Fibroblast of pulmonary artery (primary cell): ENCODE results near the gene MIB2.

Source experiments
- DNase-seq: peaks from one replicate; pipeline ENCODE4 v3.0.0-alpha.2; 2010; ENCODE audit warnings: low read depth
- H3K4me3 ChIP-seq: replicated peaks from 2 replicates; pipeline ENCODE4 v1.5.1; 2011; ENCODE audit warnings: low read depth, mild to moderate bottlenecking, control low read depth, low read length, moderate library complexity
- CTCF ChIP-seq: IDR thresholded peaks from 2 replicates; pipeline ENCODE4 v1.5.1; 2011; ENCODE audit warnings: mild to moderate bottlenecking, control low read depth, low read length, inconsistent platforms; ENCODE audit errors: missing control alignments

Gene MIB2

GRCh38 chr1:1577367-1578011, 37.8 kb upstream of the MIB2 start:
- no peak for TF ChIP-seq CTCF
- DNase-seq: no peak
- H3K4me3 ChIP-seq: no peak overlapping the region

GRCh38 chr1:1578371-1578940, 36.8 kb upstream of the MIB2 start:
- TF ChIP-seq CTCF: no peak
- DNase-seq: no peak
- H3K4me3 ChIP-seq: no peak overlapping the region

DNA sequence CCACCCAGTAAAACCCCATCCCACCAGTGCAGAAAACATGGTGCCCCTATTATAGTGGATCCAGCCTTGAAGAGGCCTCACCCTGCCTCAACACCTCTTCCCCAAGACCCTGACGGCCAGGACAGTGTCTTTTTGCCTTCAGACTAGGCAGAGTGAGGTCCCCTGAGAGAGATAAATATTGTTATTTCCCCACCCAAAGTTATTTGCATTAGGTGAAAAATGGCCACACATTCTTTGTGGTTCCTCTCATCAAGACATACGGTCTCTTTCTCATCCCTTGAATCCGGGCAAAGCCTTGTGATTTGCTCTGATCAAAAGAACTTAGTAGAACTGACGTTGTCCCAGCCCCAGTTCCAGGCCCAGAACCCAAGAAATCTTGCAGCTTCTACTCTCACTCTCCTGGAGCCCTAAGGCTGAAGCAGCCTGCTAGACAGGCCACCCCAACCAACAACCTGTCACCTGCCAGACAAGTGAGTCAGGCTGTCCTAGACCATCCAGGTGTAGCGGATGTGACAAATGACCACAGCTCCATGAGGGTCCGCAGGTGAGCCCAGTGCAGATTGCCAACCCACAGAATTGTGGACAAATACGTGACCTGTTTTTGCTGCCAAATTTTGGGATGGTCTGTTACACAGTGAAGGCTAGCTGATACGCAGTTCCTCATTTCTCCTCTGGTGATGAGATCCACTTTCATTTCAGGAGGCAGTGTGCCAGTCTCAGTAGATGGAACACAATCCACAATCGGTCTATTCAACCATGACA, 32.5 kb upstream of the MIB2 start:
- H3K4me3 ChIP-seq: no peak overlapping the region
- DNase-seq: no peak
- no peak for TF ChIP-seq CTCF

DNA sequence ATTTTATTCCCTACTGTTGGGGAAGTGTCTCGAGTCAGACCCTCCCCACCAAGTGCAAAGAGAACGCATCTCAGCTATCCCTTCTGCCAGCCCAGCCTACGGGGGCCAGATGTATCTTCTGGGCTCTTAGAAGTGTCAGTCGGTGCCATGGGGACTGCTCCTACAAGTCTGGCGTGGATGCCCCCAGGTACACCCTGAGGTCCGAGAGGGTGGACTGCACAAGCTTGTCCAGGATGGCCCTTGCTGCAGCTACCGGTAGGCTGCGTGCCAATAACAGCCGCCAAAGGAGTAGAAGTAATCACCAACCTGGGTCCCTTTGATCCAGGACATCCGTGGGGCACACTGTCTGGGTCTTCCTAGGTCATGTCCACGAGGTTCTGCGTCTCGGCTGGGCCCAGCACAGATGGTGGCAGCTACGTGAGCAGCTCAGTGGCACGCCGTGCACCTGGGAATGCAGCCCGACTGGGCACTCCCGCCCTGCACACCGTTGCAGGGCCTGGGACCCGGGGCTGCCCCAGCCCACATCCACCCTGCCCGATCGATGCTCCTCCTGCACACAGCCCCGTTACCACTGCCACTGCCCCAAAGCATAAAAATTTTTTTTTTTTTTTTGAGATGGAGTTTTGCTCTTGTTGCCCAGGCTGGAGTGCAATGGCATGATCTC, 31.8 kb upstream of the MIB2 start:
- no peak for TF ChIP-seq CTCF
- no peak for DNase-seq
- H3K4me3 ChIP-seq: no peak overlapping the region

GRCh38 chr1:1591452-1591851, 23.8 kb upstream of the MIB2 start:
- no peak for TF ChIP-seq CTCF
- no peak for DNase-seq
- no peak overlapping the region for H3K4me3 ChIP-seq

DNA sequence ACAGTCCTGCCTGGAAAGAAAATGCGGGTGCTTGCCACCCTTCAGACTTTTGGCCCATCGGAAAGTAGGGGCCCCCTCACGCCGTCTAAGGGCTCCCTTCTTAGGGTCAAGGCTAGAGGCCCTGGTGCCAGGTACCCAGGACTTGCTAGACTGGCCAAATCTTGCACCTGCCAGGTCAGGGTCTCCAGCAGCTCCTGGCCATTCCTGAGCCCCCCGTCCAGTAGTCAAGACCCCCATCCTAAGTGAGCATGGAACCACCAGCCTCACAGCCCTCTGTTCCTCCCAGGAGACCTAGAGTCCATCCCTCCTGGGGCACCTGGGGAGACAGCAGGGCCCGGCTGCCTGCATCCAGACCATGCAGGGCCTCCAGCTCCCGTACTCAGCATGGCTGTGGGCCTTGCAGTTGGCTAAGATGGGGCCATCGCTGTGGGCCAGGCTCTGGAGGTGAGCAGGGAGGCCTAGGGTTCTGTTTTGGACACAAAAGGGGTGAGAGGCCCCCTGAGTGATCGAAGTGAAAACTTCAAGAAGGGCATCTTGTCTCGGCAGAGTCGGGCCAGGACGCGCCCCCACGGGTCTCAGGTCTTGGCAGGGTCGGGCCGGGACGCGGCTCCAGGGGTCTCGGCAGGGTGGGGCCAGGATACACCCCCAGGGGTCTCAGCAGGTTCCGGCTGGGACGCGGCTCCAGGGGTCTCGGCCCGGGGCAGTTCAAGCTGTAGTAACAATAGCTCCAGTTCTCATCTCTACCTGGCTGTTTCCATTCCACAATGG, 21.3 kb upstream of the MIB2 start:
- no peak for TF ChIP-seq CTCF
- no peak overlapping the region for H3K4me3 ChIP-seq
- no peak for DNase-seq
